GM23338 (cell line): ENCODE results near the gene DCAF11. TPM values are rescaled to one million over a fixed set of nuclear protein-coding genes. Genes with fewer than 3 reads are reported as not detected.

Source experiments
- ATAC-seq: fragments of 200-7000 bp; cut with Tn5 transposase; 3 replicates; pipeline ENCODE4 v1.9.1; 2020
- DNase-seq: peaks from one replicate; pipeline ENCODE4 v3.0.0-alpha.2; 2015; ENCODE audit warnings: low spot score
- H2AFZ ChIP-seq: fragments of 200-600 bp; sonication (generic); 2 replicates; pipeline ENCODE4 v1.8.0; 2016; ENCODE audit warnings: antibody characterized with exemption, mild to moderate bottlenecking, moderate library complexity
- H3F3A ChIP-seq: fragments of 200-600 bp; sonication (generic); replicated peaks from 2 replicates; pipeline ENCODE4 v1.8.0; 2017; ENCODE audit warnings: antibody characterized with exemption, mixed run types, low read depth
- H3K27ac ChIP-seq: fragments of 200-600 bp; sonication (generic); 2 replicates; pipeline ENCODE4 v1.6.1; 2016; ENCODE audit warnings: low read depth
- H3K27me3 ChIP-seq: fragments of 200-600 bp; sonication (generic); 2 replicates; pipeline ENCODE4 v1.8.0; 2016; ENCODE audit warnings: mild to moderate bottlenecking, mixed run types, moderate library complexity; ENCODE audit not compliant: insufficient read depth
- H3K36me3 ChIP-seq: fragments of 200-600 bp; sonication (generic); 2 replicates; pipeline ENCODE4 v1.8.0; 2016; ENCODE audit warnings: mild to moderate bottlenecking; ENCODE audit not compliant: insufficient read depth
- H3K4me1 ChIP-seq: fragments of 200-600 bp; sonication (generic); 2 replicates; pipeline ENCODE4 v1.8.0; 2016; ENCODE audit warnings: mild to moderate bottlenecking, moderate library complexity; ENCODE audit not compliant: insufficient read depth
- H3K4me2 ChIP-seq: fragments of 200-600 bp; sonication (generic); 2 replicates; pipeline ENCODE4 v1.7.1; 2017; ENCODE audit warnings: mixed run types
- H3K4me3 ChIP-seq: fragments of 200-600 bp; sonication (generic); 2 replicates; pipeline ENCODE4 v1.6.1; 2016; ENCODE audit warnings: mixed run types
- H3K79me2 ChIP-seq: fragments of 200-600 bp; sonication (generic); replicated peaks from 2 replicates; pipeline ENCODE4 v1.8.0; 2017; ENCODE audit warnings: mild to moderate bottlenecking; ENCODE audit not compliant: insufficient read depth
- H3K9me2 ChIP-seq: fragments of 200-600 bp; sonication (generic); 2 replicates; pipeline ENCODE4 v1.8.0; 2017; ENCODE audit not compliant: insufficient read depth
- H4K20me1 ChIP-seq: fragments of 200-600 bp; sonication (generic); replicated peaks from 2 replicates; pipeline ENCODE4 v1.8.0; 2017; ENCODE audit warnings: mild to moderate bottlenecking; ENCODE audit not compliant: insufficient read depth
- H3K27ac Mint-ChIP-seq: 2 replicates; pipeline ENCODE4 v1.8.0; 2020; ENCODE audit warnings: inconsistent platforms, mild to moderate bottlenecking, moderate library complexity, mixed read lengths
- H3K27me3 Mint-ChIP-seq: 3 replicates; pipeline ENCODE4 v1.8.0; 2022; ENCODE audit warnings: low read depth, mild to moderate bottlenecking, moderate library complexity, mixed read lengths, inconsistent platforms; ENCODE audit not compliant: insufficient read depth, poor library complexity
- H3K36me3 Mint-ChIP-seq: 3 replicates; pipeline ENCODE4 v1.8.0; 2021; ENCODE audit warnings: low read depth, mild to moderate bottlenecking, inconsistent platforms, moderate library complexity, mixed read lengths
- H3K4me1 Mint-ChIP-seq: 3 replicates; pipeline ENCODE4 v1.8.0; 2020; ENCODE audit warnings: mild to moderate bottlenecking, inconsistent platforms, mixed read lengths
- H3K4me3 Mint-ChIP-seq: 3 replicates; pipeline ENCODE4 v1.8.0; 2021; ENCODE audit warnings: moderate library complexity, mild to moderate bottlenecking, inconsistent platforms, mixed read lengths
- H3K9me3 Mint-ChIP-seq: 3 replicates; pipeline ENCODE4 v1.8.0; 2020; ENCODE audit warnings: moderate library complexity, mild to moderate bottlenecking, inconsistent platforms, mixed read lengths
- CREB1 ChIP-seq: fragments of 250-450 bp; sonication (Bioruptor Pico); IDR thresholded peaks from 2 replicates; pipeline ENCODE4 v1.5.0; 2020; ENCODE audit warnings: low read depth, mild to moderate bottlenecking, moderate library complexity
- CTCF ChIP-seq, 2 experiments: fragments of 200-600 bp in 1 of 2; sonication (generic) in 1 of 2; conservative IDR thresholded peaks; 2 replicates each; pipeline versions ENCODE4 v1.5.1 to v1.6.1; 2016 to 2017; ENCODE audit warnings: antibody characterized with exemption in 2 of 2, low read depth in 2 of 2, mild to moderate bottlenecking in 2 of 2, moderate library complexity in 1 of 2
- ETS1 ChIP-seq: IDR thresholded peaks from 2 replicates; pipeline ENCODE4 v1.6.1; 2016; ENCODE audit warnings: antibody characterized with exemption
- EZH2 ChIP-seq: fragments of 200-600 bp; sonication (generic); IDR thresholded peaks from one replicate; pipeline ENCODE4 v1.8.0; 2017; ENCODE audit warnings: antibody characterized with exemption, mild to moderate bottlenecking, low read depth; ENCODE audit not compliant: unreplicated experiment
- EZH2phosphoT487 ChIP-seq: fragments of 200-600 bp; sonication (generic); IDR thresholded peaks from one replicate; pipeline ENCODE4 v1.8.1; 2018; ENCODE audit warnings: antibody characterized with exemption; ENCODE audit not compliant: unreplicated experiment
- JUNB ChIP-seq: IDR thresholded peaks from one replicate; pipeline ENCODE4 v1.6.1; 2016; ENCODE audit warnings: antibody characterized with exemption; ENCODE audit not compliant: unreplicated experiment
- NANOG ChIP-seq: IDR thresholded peaks from 2 replicates; pipeline ENCODE4 v1.6.1; 2016; ENCODE audit warnings: antibody characterized with exemption, borderline replicate concordance
- POLR2AphosphoS5 ChIP-seq: IDR thresholded peaks from 2 replicates; pipeline ENCODE4 v1.6.1; 2016; ENCODE audit warnings: antibody characterized with exemption, low read depth
- STAT1 ChIP-seq: IDR thresholded peaks from one replicate; pipeline ENCODE4 v1.6.1; 2016; ENCODE audit warnings: antibody characterized with exemption; ENCODE audit not compliant: unreplicated experiment
- ZNF114 ChIP-seq: fragments of 250-450 bp; sonication (Bioruptor Pico); IDR thresholded peaks from 2 replicates; pipeline ENCODE4 v1.5.0; 2020; ENCODE audit warnings: mild to moderate bottlenecking, moderate library complexity
- ZNF331 ChIP-seq: fragments of 250-450 bp; sonication (Bioruptor Pico); IDR thresholded peaks from 2 replicates; pipeline ENCODE4 v1.5.0; 2020; ENCODE audit warnings: low read depth, mild to moderate bottlenecking, moderate library complexity
- polyA plus RNA-seq: library from polyadenylated mRNA; unstranded; fragments of >200 nt; fragmentation: Nextera tagmentation; extraction: Ambion mirVana; gene quantifications from 2 replicates; pipeline ENCODE4 v1.2.1, GENCODE V29; 2016
- total RNA-seq: library from RNA; depleted of rRNA; stranded (reverse); fragments of >200 nt; shearing (Covaris generic); gene quantifications from 2 replicates; pipeline ENCODE4 v1.2.3, GENCODE V29; 2014
- TF ChIP-seq, protein P1 (sequence below): fragments of 250-450 bp; sonication (Bioruptor Pico); IDR thresholded peaks from 2 replicates; pipeline ENCODE4 v1.5.0; 2020; ENCODE audit warnings: mild to moderate bottlenecking, moderate library complexity
- TF ChIP-seq, protein P2 (sequence below): IDR thresholded peaks from one replicate; pipeline ENCODE4 v1.6.1; 2018; ENCODE audit warnings: antibody characterized with exemption; ENCODE audit not compliant: unreplicated experiment

The DCAF11 gene
- total and polyA plus RNA-seq, 2 experiments from 2014 or later: 18.6 to 93.2 TPM

- Histone ChIP-seq H3K4me1 (no peaks in the 10 kb centered on the region), H3K4me2 (no peak overlapping the region), H3F3A (peaks cover 6% of the 10 kb centered on the region; the same call in 1 of the 2 replicates), H3K9me2 (no peaks in the 10 kb centered on the region), H2AFZ (no peak overlapping the region), H3K36me3 (no peaks in the 10 kb centered on the region), H3K27ac (no peak overlapping the region), H3K79me2 (no peaks in the 10 kb centered on the region), H4K20me1 (no peaks in the 10 kb centered on the region), H3K4me3 (no peak overlapping the region), H3K27me3 (no peaks in the 10 kb centered on the region)
- peaks cover 16% of the 10 kb centered on the region for H3K27me3 Mint-ChIP-seq
- H3K9me3 Mint-ChIP-seq: peaks cover 3% of the 10 kb centered on the region; the same call in 1 of the 3 replicates
- ATAC-seq (no peak), DNase-seq (no peak)
- TF ChIP-seq CTCF (conservative IDR thresholded peaks at IDR 0.05; ENCODE audit: low read depth in 2 of 2) (no peak), EZH2 (no peak), POLR2AphosphoS5 (no peak), NANOG (no peak), ETS1 (no peak), CREB1 (no peak), ZNF114 (CRISPR knock-in tag) (no peak), STAT1 (no peak), ZNF331 (CRISPR knock-in tag) (no peak), JUNB (no peak), EZH2phosphoT487 (no peak)
- TF ChIP-seq, protein P1, sequence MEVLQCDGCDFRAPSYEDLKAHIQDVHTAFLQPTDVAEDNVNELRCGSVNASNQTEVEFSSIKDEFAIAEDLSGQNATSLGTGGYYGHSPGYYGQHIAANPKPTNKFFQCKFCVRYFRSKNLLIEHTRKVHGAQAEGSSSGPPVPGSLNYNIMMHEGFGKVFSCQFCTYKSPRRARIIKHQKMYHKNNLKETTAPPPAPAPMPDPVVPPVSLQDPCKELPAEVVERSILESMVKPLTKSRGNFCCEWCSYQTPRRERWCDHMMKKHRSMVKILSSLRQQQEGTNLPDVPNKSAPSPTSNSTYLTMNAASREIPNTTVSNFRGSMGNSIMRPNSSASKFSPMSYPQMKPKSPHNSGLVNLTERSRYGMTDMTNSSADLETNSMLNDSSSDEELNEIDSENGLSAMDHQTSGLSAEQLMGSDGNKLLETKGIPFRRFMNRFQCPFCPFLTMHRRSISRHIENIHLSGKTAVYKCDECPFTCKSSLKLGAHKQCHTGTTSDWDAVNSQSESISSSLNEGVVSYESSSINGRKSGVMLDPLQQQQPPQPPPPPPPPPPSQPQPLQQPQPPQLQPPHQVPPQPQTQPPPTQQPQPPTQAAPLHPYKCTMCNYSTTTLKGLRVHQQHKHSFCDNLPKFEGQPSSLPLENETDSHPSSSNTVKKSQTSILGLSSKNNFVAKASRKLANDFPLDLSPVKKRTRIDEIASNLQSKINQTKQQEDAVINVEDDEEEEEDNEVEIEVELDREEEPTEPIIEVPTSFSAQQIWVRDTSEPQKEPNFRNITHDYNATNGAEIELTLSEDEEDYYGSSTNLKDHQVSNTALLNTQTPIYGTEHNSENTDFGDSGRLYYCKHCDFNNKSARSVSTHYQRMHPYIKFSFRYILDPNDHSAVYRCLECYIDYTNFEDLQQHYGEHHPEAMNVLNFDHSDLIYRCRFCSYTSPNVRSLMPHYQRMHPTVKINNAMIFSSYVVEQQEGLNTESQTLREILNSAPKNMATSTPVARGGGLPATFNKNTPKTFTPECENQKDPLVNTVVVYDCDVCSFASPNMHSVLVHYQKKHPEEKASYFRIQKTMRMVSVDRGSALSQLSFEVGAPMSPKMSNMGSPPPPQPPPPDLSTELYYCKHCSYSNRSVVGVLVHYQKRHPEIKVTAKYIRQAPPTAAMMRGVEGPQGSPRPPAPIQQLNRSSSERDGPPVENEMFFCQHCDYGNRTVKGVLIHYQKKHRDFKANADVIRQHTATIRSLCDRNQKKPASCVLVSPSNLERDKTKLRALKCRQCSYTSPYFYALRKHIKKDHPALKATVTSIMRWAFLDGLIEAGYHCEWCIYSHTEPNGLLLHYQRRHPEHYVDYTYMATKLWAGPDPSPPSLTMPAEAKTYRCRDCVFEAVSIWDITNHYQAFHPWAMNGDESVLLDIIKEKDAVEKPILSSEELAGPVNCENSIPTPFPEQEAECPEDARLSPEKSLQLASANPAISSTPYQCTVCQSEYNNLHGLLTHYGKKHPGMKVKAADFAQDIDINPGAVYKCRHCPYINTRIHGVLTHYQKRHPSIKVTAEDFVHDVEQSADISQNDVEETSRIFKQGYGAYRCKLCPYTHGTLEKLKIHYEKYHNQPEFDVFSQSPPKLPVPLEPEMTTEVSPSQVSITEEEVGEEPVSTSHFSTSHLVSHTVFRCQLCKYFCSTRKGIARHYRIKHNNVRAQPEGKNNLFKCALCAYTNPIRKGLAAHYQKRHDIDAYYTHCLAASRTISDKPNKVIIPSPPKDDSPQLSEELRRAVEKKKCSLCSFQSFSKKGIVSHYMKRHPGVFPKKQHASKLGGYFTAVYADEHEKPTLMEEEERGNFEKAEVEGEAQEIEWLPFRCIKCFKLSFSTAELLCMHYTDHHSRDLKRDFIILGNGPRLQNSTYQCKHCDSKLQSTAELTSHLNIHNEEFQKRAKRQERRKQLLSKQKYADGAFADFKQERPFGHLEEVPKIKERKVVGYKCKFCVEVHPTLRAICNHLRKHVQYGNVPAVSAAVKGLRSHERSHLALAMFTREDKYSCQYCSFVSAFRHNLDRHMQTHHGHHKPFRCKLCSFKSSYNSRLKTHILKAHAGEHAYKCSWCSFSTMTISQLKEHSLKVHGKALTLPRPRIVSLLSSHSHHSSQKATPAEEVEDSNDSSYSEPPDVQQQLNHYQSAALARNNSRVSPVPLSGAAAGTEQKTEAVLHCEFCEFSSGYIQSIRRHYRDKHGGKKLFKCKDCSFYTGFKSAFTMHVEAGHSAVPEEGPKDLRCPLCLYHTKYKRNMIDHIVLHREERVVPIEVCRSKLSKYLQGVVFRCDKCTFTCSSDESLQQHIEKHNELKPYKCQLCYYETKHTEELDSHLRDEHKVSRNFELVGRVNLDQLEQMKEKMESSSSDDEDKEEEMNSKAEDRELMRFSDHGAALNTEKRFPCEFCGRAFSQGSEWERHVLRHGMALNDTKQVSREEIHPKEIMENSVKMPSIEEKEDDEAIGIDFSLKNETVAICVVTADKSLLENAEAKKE (CRISPR knock-in tag): no peak
- TF ChIP-seq, protein P2, sequence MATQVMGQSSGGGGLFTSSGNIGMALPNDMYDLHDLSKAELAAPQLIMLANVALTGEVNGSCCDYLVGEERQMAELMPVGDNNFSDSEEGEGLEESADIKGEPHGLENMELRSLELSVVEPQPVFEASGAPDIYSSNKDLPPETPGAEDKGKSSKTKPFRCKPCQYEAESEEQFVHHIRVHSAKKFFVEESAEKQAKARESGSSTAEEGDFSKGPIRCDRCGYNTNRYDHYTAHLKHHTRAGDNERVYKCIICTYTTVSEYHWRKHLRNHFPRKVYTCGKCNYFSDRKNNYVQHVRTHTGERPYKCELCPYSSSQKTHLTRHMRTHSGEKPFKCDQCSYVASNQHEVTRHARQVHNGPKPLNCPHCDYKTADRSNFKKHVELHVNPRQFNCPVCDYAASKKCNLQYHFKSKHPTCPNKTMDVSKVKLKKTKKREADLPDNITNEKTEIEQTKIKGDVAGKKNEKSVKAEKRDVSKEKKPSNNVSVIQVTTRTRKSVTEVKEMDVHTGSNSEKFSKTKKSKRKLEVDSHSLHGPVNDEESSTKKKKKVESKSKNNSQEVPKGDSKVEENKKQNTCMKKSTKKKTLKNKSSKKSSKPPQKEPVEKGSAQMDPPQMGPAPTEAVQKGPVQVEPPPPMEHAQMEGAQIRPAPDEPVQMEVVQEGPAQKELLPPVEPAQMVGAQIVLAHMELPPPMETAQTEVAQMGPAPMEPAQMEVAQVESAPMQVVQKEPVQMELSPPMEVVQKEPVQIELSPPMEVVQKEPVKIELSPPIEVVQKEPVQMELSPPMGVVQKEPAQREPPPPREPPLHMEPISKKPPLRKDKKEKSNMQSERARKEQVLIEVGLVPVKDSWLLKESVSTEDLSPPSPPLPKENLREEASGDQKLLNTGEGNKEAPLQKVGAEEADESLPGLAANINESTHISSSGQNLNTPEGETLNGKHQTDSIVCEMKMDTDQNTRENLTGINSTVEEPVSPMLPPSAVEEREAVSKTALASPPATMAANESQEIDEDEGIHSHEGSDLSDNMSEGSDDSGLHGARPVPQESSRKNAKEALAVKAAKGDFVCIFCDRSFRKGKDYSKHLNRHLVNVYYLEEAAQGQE: no peak
- H3K4me3 Mint-ChIP-seq: no peak overlapping the region
- peaks cover 6% of the 10 kb centered on the region; the same call in 2 of the 3 replicates for H3K36me3 Mint-ChIP-seq
- peaks cover 3% of the 10 kb centered on the region; the same call in 2 of the 3 replicates for H3K4me1 Mint-ChIP-seq
- no peak overlapping the region for H3K27ac Mint-ChIP-seq
Observed at GRCh38 chr14:24110060-24110459, 4.5 kb upstream of the DCAF11 start.
